Measurements from ENCODE around the gene ZSCAN5B. TPM values are rescaled to one million over a fixed set of nuclear protein-coding genes. Genes with fewer than 3 reads are reported as not detected.

The ZSCAN5B gene
- total and polyA plus RNA-seq, 2 of the 13 experiments (the other 11 are each of a cell fraction or from before 2014, with no cell fraction given): not detected

DNA sequence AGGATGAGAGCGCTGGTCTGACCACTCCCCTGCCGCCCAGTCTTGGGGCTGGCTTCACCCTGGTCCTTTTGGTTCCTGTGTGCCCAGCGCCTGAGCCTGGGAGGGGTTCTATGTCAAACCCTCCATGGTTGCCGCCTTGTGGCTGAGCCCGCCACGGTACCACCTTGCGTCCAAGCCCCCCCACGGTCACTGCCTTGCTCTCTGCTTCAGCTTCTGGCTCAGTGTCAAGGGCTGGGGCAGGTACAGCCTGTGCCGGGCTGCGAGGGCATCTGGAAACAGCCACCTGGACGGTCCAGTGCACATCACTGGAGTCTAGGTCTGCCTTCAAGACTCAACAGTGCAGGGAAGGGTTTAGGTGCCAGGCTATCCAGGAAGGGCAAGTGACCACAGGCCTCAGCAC, 36.0 kb downstream of the ZSCAN5B start:
- H2AFZ ChIP-seq (ENCODE audit: low read length): no peak overlapping the region
- peak; percentile 9; the same call in 1 of the 3 replicates for ATAC-seq
- FAIRE-seq: no peak

More for the DNA sequence above, 36.0 kb downstream of the ZSCAN5B start:
- 96% methylated on average over 11 of the region's 11 CpGs for WGBS (ENCODE audit: low lambda C conversion rate)
- no peak overlapping the region for H3K9ac ChIP-seq (ENCODE audit: insufficient read depth, low read depth, low read length)
- H3K27ac ChIP-seq (ENCODE audit: extremely low read length, insufficient read depth, low read length): no peak overlapping the region
- no TSS peak for BruUV-seq (replicated peaks)
- intact Hi-C loops (cut with micrococcal nuclease; ENCODE audit: unreplicated experiment) (no loop called here), in situ Hi-C loops (cut with HindIII; ENCODE audit: extremely low pct_ligation_motif_present, low pct_unique_long_range_greater_than_20kb) (loop anchor here (5.0 kb wide), 1 partner anchor 64 kb away; no protein-coding TSS in a partner anchor)
- peaks cover under 1% of the 10 kb centered on the region; the same call in 1 of the 2 replicates for H3K4me1 ChIP-seq (ENCODE audit: insufficient read depth, low read length)
- peak; percentile 20 for TF ChIP-seq RBM22 (optimal IDR thresholded peaks at IDR 0.05; ENCODE audit: low read length)
- TF ChIP-seq, protein P1, sequence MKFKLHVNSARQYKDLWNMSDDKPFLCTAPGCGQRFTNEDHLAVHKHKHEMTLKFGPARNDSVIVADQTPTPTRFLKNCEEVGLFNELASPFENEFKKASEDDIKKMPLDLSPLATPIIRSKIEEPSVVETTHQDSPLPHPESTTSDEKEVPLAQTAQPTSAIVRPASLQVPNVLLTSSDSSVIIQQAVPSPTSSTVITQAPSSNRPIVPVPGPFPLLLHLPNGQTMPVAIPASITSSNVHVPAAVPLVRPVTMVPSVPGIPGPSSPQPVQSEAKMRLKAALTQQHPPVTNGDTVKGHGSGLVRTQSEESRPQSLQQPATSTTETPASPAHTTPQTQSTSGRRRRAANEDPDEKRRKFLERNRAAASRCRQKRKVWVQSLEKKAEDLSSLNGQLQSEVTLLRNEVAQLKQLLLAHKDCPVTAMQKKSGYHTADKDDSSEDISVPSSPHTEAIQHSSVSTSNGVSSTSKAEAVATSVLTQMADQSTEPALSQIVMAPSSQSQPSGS (CRISPR knock-in tag; IDR thresholded peaks at IDR 0.05): no peak
- no peak for TF ChIP-seq GRHL1 (CRISPR knock-in tag; conservative IDR thresholded peaks at IDR 0.05)
- peak; percentile 93 for TF ChIP-seq AGO2 (optimal IDR thresholded peaks at IDR 0.05; ENCODE audit: low read depth, low read length)
- TF ChIP-seq KLF16 (CRISPR knock-in tag; IDR thresholded peaks at IDR 0.05): no peak
- no peak for TF ChIP-seq TAF15 (IDR thresholded peaks at IDR 0.05; ENCODE audit: low read depth, low read length, poor library complexity, severe bottlenecking)
- TF ChIP-seq, protein P2, sequence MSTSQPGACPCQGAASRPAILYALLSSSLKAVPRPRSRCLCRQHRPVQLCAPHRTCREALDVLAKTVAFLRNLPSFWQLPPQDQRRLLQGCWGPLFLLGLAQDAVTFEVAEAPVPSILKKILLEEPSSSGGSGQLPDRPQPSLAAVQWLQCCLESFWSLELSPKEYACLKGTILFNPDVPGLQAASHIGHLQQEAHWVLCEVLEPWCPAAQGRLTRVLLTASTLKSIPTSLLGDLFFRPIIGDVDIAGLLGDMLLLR (CRISPR knock-in tag; IDR thresholded peaks at IDR 0.05): no peak
- no peaks in the 10 kb centered on the region for H3K79me2 ChIP-seq (ENCODE audit: insufficient read depth, low read length)
- no peak overlapping the region for H3K4me3 ChIP-seq (replicated peaks in 1 of 3; ENCODE audit: insufficient read depth in 1 of 3, low read depth in 2 of 3, low read length in 3 of 3)
- H3K9me3 ChIP-seq (ENCODE audit: low read length): no peaks in the 10 kb centered on the region
- H3K4me2 ChIP-seq (ENCODE audit: low read depth, low read length): no peak overlapping the region
- no peak for DNase-seq (ENCODE audit: low spot score)
- ChIA-PET POLR2A (interaction anchor here (2.3 kb wide), 1 partner anchor 19 kb away, joined by 13 read pairs; no protein-coding TSS in a partner anchor), CTCF (ENCODE audit: low intra/inter-chr PET ratio, low total read pairs) (no interaction called here)
- H3K27me3 ChIP-seq (ENCODE audit: control insufficient read depth in 1 of 2, insufficient read depth in 2 of 2, low read length in 2 of 2): no peaks in the 10 kb centered on the region
- peaks cover 7 to 24% of the 10 kb centered on the region in 2 experiments; a peak in 4 of 5 replicates for H3K36me3 ChIP-seq (replicated peaks in 1 of 2; ENCODE audit: control insufficient read depth in 1 of 2, insufficient read depth in 2 of 2, low read length in 2 of 2)
- no peaks in the 10 kb centered on the region for H4K20me1 ChIP-seq (ENCODE audit: insufficient read depth, low read length)
